Transverse colon (tissue), 3 donors: Measurements from ENCODE around the gene EDAR.
A peak's percentile ranks its signal among the peaks of the same experiment; 100 is the strongest.

ENCODE experiments used
- EP300 ChIP-seq: sonication (generic); formaldehyde crosslinking; IDR thresholded peaks from one replicate; pipeline ENCODE4 v1.6.1; 2017; ENCODE audit warnings: antibody characterized with exemption, low read depth
- TF ChIP-seq, protein P1 (sequence below), 5 experiments: fragments of 200-600 bp in 3 of 5; fragments of 450-650 bp in 2 of 5; sonication (generic) in 3 of 5; IDR thresholded peaks; 1 replicate in 2 of 5; 2 replicates in 3 of 5; pipeline ENCODE4 v1.5.1; 2016 to 2017; ENCODE audit warnings: antibody characterized with exemption in 5 of 5, inconsistent platforms in 3 of 5, mild to moderate bottlenecking in 2 of 5, moderate library complexity in 1 of 5

DNA sequence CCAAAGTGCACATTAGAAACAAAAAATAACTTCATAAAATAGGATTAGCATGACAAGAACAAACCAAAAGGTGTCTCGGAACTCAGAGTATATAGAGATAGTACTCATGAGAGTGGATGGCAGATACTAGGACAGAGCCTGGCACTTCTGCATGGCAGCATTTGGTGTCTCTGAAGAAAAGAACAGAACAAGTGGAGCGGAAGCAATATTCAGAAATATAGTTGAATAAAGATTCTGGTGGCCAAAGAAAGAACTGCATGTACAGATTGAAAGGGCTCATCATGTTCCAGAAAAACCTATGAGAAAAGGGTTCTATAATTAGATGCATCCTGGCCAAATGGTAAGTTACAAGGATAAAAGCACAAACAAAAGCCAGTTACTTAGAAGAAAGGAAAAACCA is 111.5 kb downstream of the EDAR start:
- TF ChIP-seq, protein P1, sequence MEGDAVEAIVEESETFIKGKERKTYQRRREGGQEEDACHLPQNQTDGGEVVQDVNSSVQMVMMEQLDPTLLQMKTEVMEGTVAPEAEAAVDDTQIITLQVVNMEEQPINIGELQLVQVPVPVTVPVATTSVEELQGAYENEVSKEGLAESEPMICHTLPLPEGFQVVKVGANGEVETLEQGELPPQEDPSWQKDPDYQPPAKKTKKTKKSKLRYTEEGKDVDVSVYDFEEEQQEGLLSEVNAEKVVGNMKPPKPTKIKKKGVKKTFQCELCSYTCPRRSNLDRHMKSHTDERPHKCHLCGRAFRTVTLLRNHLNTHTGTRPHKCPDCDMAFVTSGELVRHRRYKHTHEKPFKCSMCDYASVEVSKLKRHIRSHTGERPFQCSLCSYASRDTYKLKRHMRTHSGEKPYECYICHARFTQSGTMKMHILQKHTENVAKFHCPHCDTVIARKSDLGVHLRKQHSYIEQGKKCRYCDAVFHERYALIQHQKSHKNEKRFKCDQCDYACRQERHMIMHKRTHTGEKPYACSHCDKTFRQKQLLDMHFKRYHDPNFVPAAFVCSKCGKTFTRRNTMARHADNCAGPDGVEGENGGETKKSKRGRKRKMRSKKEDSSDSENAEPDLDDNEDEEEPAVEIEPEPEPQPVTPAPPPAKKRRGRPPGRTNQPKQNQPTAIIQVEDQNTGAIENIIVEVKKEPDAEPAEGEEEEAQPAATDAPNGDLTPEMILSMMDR (IDR thresholded peaks at IDR 0.05) = peak in 1 of 5 experiments; percentile 17
- TF ChIP-seq EP300 = no peak
